ENCODE measurements around the gene CLASP1.
A peak's percentile ranks its signal among the peaks of the same experiment; 100 is the strongest.

Gene CLASP1

GRCh38 chr2:121541495-121541894 is 107.8 kb downstream of the CLASP1 start:
- no peak for DNase-seq (ENCODE audit: low read depth in 3 of 3)

GRCh38 chr2:121539750-121540469 is 109.4 kb downstream of the CLASP1 start:
- DNase-seq (ENCODE audit: low read depth in 3 of 3) = no peak

- DNase-seq (ENCODE audit: low read depth in 3 of 3) = no peak
Observed at GRCh38 chr2:121536850-121537557, 112.3 kb downstream of the CLASP1 start.

- DNase-seq (ENCODE audit: low read depth in 3 of 3) = no peak
Observed at GRCh38 chr2:121536347-121536746, 112.9 kb downstream of the CLASP1 start.

DNA sequence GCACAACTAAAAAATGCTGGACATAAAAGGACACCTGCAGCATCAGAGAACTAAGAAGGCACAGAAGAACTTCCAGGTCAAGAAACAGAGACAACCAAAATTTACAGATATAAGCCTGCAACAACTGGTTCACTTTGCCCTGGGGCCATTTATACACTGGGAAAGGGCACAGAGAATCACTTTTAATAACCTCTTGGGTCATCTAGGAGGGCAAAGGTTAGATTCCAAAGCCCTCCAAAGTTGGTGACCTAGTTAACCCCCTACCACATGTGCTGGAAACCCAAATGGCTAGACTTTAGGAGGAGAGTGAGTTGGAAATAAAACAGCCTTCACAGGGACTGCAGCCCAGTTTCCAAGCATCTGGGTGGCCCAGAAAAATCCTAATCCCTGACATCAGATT is 115.3 kb downstream of the CLASP1 start:
- no peak for DNase-seq (ENCODE audit: low read depth in 3 of 3)

DNA sequence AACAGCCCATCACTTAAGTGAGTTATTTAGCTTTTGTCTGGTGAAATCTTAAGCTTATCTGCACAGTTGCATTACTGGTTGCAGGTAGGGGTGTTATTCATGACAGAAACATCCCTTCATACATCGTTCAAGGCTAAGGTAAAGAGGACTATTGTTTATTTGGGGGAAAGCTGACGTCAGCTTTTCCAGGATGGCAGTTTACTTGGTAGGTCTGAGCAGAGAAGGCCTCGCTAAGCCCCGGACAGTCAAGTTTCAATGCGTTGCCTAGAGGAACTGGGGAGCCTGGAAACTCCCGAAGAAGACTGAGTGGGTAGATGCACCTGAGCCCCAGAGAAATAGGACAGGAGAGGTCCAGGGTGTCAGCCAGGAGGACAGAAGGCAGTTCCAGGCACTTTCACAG is 116.4 kb downstream of the CLASP1 start:
- DNase-seq (ENCODE audit: low read depth in 3 of 3) = no peak

GRCh38 chr2:121532347-121532766 is 116.9 kb downstream of the CLASP1 start:
- DNase-seq (ENCODE audit: low read depth in 3 of 3) = no peak

DNA sequence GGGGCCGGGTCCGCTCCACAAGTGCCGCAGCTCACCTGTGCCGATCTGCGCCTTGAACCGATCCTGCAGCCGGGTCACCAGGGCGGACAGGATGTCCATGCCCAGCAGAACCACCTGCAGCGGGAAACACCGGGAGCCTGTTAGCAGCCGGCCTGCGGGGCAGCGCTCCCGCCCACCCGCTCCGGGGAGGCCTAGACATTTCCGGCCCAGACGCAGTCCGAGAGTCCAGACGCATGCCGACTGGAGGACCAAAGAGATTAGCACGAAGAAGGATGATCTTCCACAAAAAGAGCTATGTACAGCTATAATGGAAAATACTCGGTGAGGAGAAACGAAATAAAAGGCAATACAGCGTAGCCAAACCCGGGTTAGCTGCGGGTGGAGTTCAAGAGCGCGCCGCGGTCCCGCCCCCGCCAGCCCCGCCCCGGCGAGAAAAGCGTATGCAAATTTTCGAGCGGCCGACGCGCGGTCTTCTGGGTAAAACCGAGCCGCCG is 119.0 kb downstream of the CLASP1 start:
- DNase-seq (ENCODE audit: low read depth in 3 of 3) = peak; percentile 72 to 83 (median 74)

DNA sequence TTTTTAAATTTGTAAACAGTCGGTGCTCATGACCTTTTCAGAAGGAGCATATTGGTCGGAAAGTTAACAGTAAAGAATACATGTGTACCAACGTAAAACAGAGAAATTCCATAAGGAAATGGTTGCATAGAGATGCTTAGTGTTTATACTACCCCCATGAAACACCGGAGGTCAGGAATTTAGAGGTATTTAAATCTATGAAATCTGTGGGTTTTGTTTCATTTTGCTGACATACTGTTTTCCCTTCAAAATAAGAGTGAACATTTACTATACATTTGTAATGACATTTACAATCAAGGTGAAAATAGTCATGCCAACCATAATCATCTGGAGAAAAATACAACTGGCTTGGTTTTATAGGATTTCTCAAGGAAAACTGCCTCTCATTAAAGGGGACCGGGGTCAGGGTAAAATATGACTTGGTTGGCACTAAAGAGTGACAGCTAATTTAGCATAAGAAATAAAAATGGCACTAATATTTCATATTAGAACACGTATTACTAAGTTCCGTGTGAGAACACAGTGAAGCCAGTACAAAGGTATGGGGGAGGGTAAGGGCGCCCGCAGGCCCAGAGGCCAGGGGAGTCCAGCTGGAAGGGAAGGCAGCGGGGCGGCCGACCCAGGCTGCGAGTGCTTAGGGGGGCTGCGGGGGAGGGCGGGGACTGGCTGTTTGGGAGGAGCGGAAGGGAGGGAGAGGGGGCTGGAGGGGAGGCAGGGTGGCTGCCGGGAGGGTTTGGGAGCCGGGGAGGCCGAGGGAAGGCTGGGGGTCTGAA is 119.6 kb downstream of the CLASP1 start:
- no peak for DNase-seq (ENCODE audit: low read depth in 3 of 3)

GRCh38 chr2:121527009-121527682 is 122.1 kb downstream of the CLASP1 start:
- DNase-seq (ENCODE audit: low read depth in 3 of 3) = peak; percentile 9 to 64 (median 15)

DNA sequence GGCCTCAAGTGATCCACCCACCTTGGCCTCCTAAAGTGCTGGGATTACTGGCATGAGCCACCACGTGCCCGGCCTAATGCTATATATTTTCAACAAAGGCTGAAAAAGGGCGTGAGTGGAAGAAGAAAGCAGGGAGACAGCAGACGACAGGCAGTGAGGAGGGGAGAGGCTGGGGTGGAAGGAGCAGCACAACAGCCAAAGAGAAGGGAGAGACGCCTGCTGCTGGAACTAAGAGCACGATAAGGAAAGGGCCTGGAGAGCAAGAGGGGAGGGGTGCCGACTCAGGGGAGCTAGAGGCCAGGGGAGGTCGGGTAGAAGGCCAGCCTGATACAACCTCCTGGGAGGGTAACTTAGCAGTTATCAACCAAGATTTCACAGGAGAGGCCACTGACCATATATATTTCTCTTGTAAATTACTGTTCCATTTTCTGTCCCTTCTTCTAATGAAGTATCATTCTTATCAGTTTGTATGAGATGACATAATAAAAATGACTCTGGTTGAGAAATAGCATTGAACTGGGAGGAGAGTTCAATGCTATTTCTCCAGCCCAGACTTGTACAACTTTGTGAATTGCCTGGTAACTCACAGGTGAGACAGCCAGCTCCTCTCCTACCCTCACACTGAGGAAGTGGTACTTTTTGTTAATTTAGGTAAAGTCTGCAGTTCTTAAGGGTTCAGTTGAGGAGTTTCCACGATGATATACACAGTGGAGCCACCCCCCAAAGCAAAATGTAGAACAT is 124.4 kb downstream of the CLASP1 start:
- DNase-seq (ENCODE audit: low read depth in 3 of 3) = no peak

- no peak for DNase-seq (ENCODE audit: low read depth in 3 of 3)
Observed at GRCh38 chr2:121521359-121521758, 127.9 kb downstream of the CLASP1 start.

DNA sequence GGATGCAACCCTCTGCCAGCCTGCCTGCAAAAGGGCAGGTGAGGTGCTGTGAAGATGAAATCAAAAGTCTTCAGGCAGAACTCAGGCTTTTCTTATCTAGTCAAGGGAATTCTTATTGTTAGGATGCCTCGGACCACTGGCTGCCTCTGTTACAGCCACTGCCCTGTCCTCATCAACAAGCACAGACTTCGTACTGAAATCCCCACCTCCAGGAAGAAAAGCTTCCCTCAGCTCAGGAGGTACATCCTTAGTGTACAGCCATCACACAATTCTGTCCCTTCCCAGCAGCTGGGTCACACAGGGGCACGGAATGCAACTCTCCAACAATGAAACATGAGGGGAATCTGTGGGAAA is 128.6 kb downstream of the CLASP1 start:
- no peak for DNase-seq (ENCODE audit: low read depth in 3 of 3)

- DNase-seq (ENCODE audit: low read depth in 3 of 3) = no peak
Observed at GRCh38 chr2:121519732-121520640, 129.3 kb downstream of the CLASP1 start.

DNA sequence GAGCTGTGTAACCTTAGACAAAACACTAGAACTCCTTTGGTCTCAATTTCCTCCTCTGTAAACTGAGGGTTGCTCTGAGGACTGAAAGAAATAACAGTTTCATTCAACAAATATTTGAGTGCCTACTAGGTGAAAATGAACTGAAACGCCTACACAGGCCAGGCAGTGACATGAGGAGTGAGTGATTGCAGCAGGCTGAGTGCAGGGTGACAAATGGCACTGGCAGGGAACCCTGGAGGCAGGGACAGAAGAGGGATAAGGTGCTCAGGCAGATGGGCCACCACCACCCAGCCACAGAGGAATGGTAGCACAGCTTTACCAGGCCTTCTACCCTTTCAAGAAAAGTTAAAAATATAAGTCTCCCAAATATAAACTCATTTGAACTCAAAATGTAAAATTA is 130.1 kb downstream of the CLASP1 start:
- no peak for DNase-seq (ENCODE audit: low read depth in 3 of 3)

DNA sequence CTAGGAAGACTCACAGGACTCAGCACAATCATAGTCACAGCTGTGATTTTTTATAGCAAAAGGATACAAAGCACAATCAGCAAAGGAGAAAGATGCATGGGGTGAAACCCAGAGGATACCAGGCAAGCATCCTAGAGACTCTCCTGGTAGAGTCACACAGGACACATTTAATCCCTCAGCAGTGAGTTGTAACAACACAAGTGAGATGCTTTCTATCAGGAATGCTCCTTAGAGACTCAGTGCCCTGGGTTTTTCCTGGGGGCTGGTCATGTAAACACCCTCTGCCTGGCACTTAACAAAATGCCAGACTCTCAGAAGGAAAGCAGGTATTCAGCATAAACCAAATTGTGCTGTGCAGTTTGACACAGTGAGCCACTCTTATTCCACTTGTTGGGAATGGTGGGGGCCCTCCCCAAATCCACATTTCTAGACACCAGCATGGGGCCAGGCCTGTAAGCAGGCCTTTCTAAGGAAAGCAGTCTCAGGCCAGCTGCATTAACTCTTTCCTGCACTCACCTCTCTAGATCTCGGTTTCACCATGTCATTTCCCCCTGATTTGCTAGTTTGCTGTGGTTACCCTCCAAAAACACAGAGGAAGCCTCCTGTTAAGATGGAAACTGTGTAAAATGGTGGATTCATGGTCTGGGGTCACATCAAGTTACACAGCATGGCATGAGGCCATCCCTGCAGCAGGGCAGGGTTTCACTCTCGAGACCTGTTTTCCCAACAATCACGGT is 135.5 kb downstream of the CLASP1 start:
- DNase-seq (ENCODE audit: low read depth in 3 of 3) = no peak

GRCh38 chr2:121510857-121511256 is 138.4 kb downstream of the CLASP1 start:
- no peak for DNase-seq (ENCODE audit: low read depth in 3 of 3)

- DNase-seq (ENCODE audit: low read depth in 3 of 3) = no peak
Observed at GRCh38 chr2:121506621-121507020, 142.6 kb downstream of the CLASP1 start.

DNA sequence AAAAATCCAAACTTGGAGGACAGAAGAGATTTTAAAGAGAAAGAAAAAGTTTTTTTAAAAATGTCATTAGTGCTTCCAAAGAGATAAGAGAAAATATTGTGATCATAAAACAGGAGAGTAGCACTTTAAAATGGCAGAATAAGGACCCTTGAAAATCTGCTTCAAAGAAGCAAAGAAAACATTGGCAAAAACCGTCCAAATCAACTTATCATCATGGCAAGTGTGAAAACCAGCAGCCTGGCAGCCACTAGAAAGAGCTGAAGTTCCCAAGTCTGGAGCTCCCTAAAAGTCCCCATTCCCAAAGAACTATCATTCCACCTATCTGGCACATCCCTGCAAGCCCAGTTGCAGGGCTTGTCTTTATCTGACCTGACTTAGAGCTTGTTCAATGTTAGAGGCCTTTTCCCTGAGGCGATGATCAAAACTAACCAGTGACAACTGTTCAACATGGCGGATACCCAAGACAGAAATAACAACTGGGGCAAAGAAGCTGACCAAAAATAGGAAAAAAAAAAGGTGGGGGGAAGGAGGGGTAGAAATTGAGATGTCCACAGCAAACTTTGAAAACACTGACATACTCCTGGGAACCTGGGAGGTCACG is 143.2 kb downstream of the CLASP1 start:
- DNase-seq (ENCODE audit: low read depth in 3 of 3) = no peak
